Endothelial cell of umbilical vein (primary cell): ENCODE results near the gene CCNT2. TPM values are rescaled to one million over a fixed set of nuclear protein-coding genes. Genes with fewer than 3 reads are reported as not detected.
A peak's percentile ranks its signal among the peaks of the same experiment; 100 is the strongest.

Source experiments
- Bru-seq: library from RNA; stranded (reverse); fragments of 400-500 nt; gene quantifications from one replicate; lab custom pipeline; 2021; lab: Mats Ljungman, UMichigan
- BruChase-seq, 2 experiments: library from RNA; stranded (reverse); fragments of 400-500 nt; gene quantifications; one replicate each; lab custom pipeline; 2021; lab: Mats Ljungman, UMichigan
- BruUV-seq: library from RNA; stranded (reverse); fragments of 400-500 nt; replicated peaks from 2 replicates; lab custom pipeline; 2021; lab: Mats Ljungman, UMichigan
- CTCF ChIA-PET: fragments of 300-600, 350-600 bp; sonication (Branson Sonifier 250); formaldehyde crosslinking; loops from one replicate; lab custom pipeline; 2021; ENCODE audit warnings: antibody characterized with exemption, inconsistent platforms; lab: Charles Lee
- POLR2A ChIA-PET: fragments of 300-600, 350-600 bp; sonication (Branson Sonifier 250); formaldehyde crosslinking; loops from one replicate; lab custom pipeline; 2021; ENCODE audit warnings: antibody characterized with exemption, inconsistent platforms; lab: Charles Lee
- DNase-seq: peaks from one replicate; pipeline ENCODE4 v3.0.0-alpha.2; 2011; ENCODE audit warnings: low read depth, low spot score
- FAIRE-seq: peaks from 2 replicates; lab custom pipeline; 2011; peaks lifted over from hg19 to GRCh38; lab: Jason Lieb, UNC
- H2AFZ ChIP-seq: 2 replicates; pipeline ENCODE4 v1.6.0; 2012; ENCODE audit warnings: low read depth, low read length, control low read depth, inconsistent platforms
- H3K27ac ChIP-seq: 2 replicates; pipeline ENCODE4 v1.5.1; 2011; ENCODE audit warnings: low read depth, mild to moderate bottlenecking, control low read depth, low read length, moderate library complexity; ENCODE audit not compliant: insufficient read depth
- H3K27me3 ChIP-seq, 2 experiments: 2 replicates each; pipeline versions ENCODE4 v1.6.0 to v1.6.1; 2011; ENCODE audit warnings: low read length in 2 of 2, mixed read lengths in 1 of 2; ENCODE audit not compliant: control insufficient read depth in 2 of 2, insufficient read depth in 2 of 2
- H3K36me3 ChIP-seq, 2 experiments: 2 replicates in 1 of 2; 3 replicates in 1 of 2; pipeline ENCODE4 v1.5.1; 2011; ENCODE audit warnings: low read length in 2 of 2, mild to moderate bottlenecking in 1 of 2, moderate library complexity in 1 of 2; ENCODE audit not compliant: control insufficient read depth in 2 of 2, insufficient read depth in 2 of 2; ENCODE audit errors: extremely low read depth in 1 of 2
- H3K4me1 ChIP-seq: 3 replicates; pipeline ENCODE4 v1.5.1; 2011; ENCODE audit warnings: mild to moderate bottlenecking, low read length; ENCODE audit not compliant: control insufficient read depth, insufficient read depth; ENCODE audit errors: extremely low read depth
- H3K4me2 ChIP-seq: 2 replicates; pipeline ENCODE4 v1.6.1; 2011; ENCODE audit warnings: low read length, control low read depth, mixed read lengths; ENCODE audit not compliant: insufficient read depth
- H3K4me3 ChIP-seq, 3 experiments: fragments of 200-600 bp in 1 of 3; sonication (generic), shearing (Covaris generic) in 1 of 3; replicated peaks in 1 of 3; 2 replicates each; pipeline ENCODE4 v1.5.1; 2011 to 2016; ENCODE audit warnings: control low read depth in 3 of 3, low read length in 3 of 3, mild to moderate bottlenecking in 2 of 3, inconsistent platforms in 1 of 3, low read depth in 1 of 3, moderate library complexity in 1 of 3; ENCODE audit not compliant: insufficient read depth in 1 of 3
- H3K79me2 ChIP-seq: 2 replicates; pipeline ENCODE4 v1.6.0; 2012; ENCODE audit warnings: low read length, inconsistent platforms; ENCODE audit not compliant: control insufficient read depth, insufficient read depth
- H3K9ac ChIP-seq: replicated peaks from 2 replicates; pipeline ENCODE3; 2011; ENCODE audit warnings: low read length, control low read depth; ENCODE audit not compliant: insufficient read depth; ENCODE audit errors: extremely low read depth
- H3K9me1 ChIP-seq: replicated peaks from 3 replicates; pipeline ENCODE4 v1.6.0; 2011; ENCODE audit warnings: mild to moderate bottlenecking, low read length; ENCODE audit not compliant: control insufficient read depth, insufficient read depth; ENCODE audit errors: extremely low read depth
- H3K9me3 ChIP-seq: replicated peaks from 2 replicates; pipeline ENCODE4 v1.5.1; 2012; ENCODE audit warnings: low read length, inconsistent platforms; ENCODE audit not compliant: control insufficient read depth, insufficient read depth
- H4K20me1 ChIP-seq: replicated peaks from 2 replicates; pipeline ENCODE3; 2011; ENCODE audit warnings: mild to moderate bottlenecking, low read length; ENCODE audit not compliant: control insufficient read depth, insufficient read depth; ENCODE audit errors: extremely low read depth
- FOS ChIP-seq: IDR thresholded peaks from 2 replicates; pipeline ENCODE4 v1.6.1; 2011; ENCODE audit warnings: mild to moderate bottlenecking, low read length, moderate library complexity, borderline replicate concordance; ENCODE audit not compliant: insufficient read depth
- MAX ChIP-seq: IDR thresholded peaks from 2 replicates; pipeline ENCODE4 v1.6.1; 2011; ENCODE audit not compliant: insufficient read depth, insufficient read length
- POLR2A ChIP-seq: IDR thresholded peaks from 2 replicates; pipeline ENCODE4 v1.6.1; 2012; ENCODE audit warnings: low read depth, mild to moderate bottlenecking, control low read depth, low read length
- POLR2AphosphoS5 ChIP-seq: IDR thresholded peaks from 2 replicates; pipeline ENCODE4 v1.6.1; 2012; ENCODE audit warnings: low read depth, mild to moderate bottlenecking, control low read depth, low read length, moderate library complexity; ENCODE audit not compliant: insufficient read depth
- dilution Hi-C: fragments of 300-500 bp; cut with MboI; formaldehyde crosslinking; loops from one replicate; pipeline ENCODE4 v1.15.0; 2019; ENCODE audit warnings: low sequenced_read_pairs; ENCODE audit not compliant: extremely low pct_ligation_motif_present
- intact Hi-C: fragments of 100-400 bp; cut with micrococcal nuclease; formaldehyde crosslinking; loops from one replicate; pipeline ENCODE4 v1.10.0; 2022
- long read RNA-seq: library from polyadenylated mRNA; stranded (forward); transcript quantifications from one replicate; pipeline ENCODE4 v2.0.0, GENCODE V29; 2021
- polyA minus RNA-seq, 3 experiments: library from RNA; depleted of rRNA, polyadenylated mRNA; stranded (reverse); fragments of >200 nt; gene quantifications; 1 replicate in 1 of 3; 2 replicates in 2 of 3; pipeline ENCODE4 v1.2.3, GENCODE V29; 2011
- polyA plus RNA-seq, 4 experiments: library from polyadenylated mRNA; depleted of rRNA in 3 of 4; stranded (reverse) in 3 of 4; unstranded in 1 of 4; fragments of >200 nt; gene quantifications; 2 replicates each; pipeline versions ENCODE4 v1.2.1 to v1.2.3, GENCODE V29; 2011 to 2012; ENCODE audit warnings: missing spikeins in 1 of 4
- total RNA-seq: library from RNA; stranded (reverse); gene quantifications from 2 replicates; pipeline ENCODE4 v1.2.3, GENCODE V29; 2021

CCNT2 gene
- total RNA-seq, result 35.4 and 35.5 TPM in 2 replicates
- polyA plus RNA-seq, result 9.3 and 10.3 TPM in 2 replicates
- polyA plus RNA-seq (2011; cell fraction: cytosol; rRNA removed), result 6.4 and 6.8 TPM in 2 replicates
- polyA plus RNA-seq (2011; cell fraction: nucleus; rRNA removed), result 45.1 and 53.9 TPM in 2 replicates
- 13.9 and 19.3 TPM in 2 replicates for polyA plus RNA-seq (2012)
- polyA minus RNA-seq, result 33.3 and 37.8 TPM in 2 replicates
- 8.3 TPM for polyA minus RNA-seq (2011; cell fraction: cytosol; rRNA and poly(A)+ RNA removed)
- polyA minus RNA-seq (2011; cell fraction: nucleus; rRNA and poly(A)+ RNA removed), result 82.6 and 82.9 TPM in 2 replicates
- Bru-seq, nascent RNA, result percentile 97 among the genes with signal in this experiment
- BruChase-seq, experiment 1, labeled RNA remaining after a 6-hour chase, result percentile 80 among the genes with signal in this experiment
- BruChase-seq, experiment 2, labeled RNA remaining after a 2-hour chase, result percentile 96 among the genes with signal in this experiment
- long read RNA-seq, full-length matches to known transcripts, result 48 of 65 reads
- long read RNA-seq, partial matches to known transcripts, result 3 of 65 reads
- long read RNA-seq, other reads (novel, unspliced or antisense), result 14 of 65 reads

GRCh38 chr2:134918526-134919340 lies at the start of gene CCNT2:
TSS of gene CCNT2 (plus strand) at chr2:134918822. CDS start at chr2:134918855, 33 bp downstream.
- FAIRE-seq, result peak; percentile 95
- intact Hi-C loops, result loop anchor here (1.0 to 5.0 kb wide), 5 partner anchors 134 to 822 kb away; partner anchors contain the start of genes RAB3GAP1 and UBXN4
- Histone ChIP-seq H3K9me3 (no peaks in the 10 kb centered on the region), H3K9ac (peak within 1 kb of the TSS; percentile 97), H2AFZ (peak within 1 kb of the TSS; percentile 89), H3K4me2 (peak within 1 kb of the TSS; percentile 99), H3K9me1 (no peaks in the 10 kb centered on the region), H3K36me3 (peaks cover 0 to 2% of the 10 kb centered on the region in 2 experiments), H3K27ac (peak within 1 kb of the TSS; percentile 91), H3K27me3 (no peaks in the 10 kb centered on the region), H4K20me1 (peaks cover 21% of the 10 kb centered on the region), H3K4me1 (peaks cover 17% of the 10 kb centered on the region), H3K4me3 (peak within 1 kb of the TSS; percentile 93 to 100 (median 100)), H3K79me2 (peaks cover 51% of the 10 kb centered on the region)
- dilution Hi-C loops, result no loop called here
- peak; percentile 99 for DNase-seq
- TSS peak; percentile 53 for BruUV-seq
- TF ChIP-seq MAX, result peak; percentile 57
- peak; percentile 63 for TF ChIP-seq POLR2A
- no peak for TF ChIP-seq FOS
- peak; percentile 90 for TF ChIP-seq POLR2AphosphoS5
- ChIA-PET CTCF (interaction anchor here (0.7 to 2.9 kb wide), 6 partner anchors 7 to 468 kb away, joined by 3 to 17 read pairs (median 4); no protein-coding TSS in a partner anchor), POLR2A (interaction anchor here (0.7 kb wide), 1 partner anchor 524 kb away, joined by 3 read pairs; no protein-coding TSS in a partner anchor)
